ENCODE results near the gene C11orf68. TPM values are rescaled to one million over a fixed set of nuclear protein-coding genes. Genes with fewer than 3 reads are reported as not detected.

The C11orf68 gene
- polyA plus RNA-seq, 1 donor = 33.1 TPM

DNA sequence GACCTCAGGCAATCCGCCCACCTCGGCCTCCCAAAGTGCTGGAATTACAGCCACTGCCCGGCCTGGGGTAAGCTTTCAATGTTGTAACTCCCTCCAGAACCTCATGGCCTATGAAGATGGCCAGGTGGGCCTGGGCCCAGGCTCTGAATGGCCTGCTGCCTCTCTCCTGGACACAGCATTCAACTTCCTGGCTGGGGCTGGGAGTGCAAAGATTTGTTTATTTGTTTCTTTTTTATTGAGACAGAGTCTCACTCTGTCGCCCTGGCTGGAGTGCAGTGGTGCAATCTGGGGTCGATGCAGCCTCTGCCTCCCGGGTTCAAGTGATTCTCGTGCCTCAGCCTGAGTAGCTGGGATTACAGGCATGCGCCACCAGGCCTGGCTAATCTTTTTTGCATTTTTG lies 25.9 kb upstream of the C11orf68 start:
- DNase-seq (ENCODE audit: low read depth) = no peak

DNA sequence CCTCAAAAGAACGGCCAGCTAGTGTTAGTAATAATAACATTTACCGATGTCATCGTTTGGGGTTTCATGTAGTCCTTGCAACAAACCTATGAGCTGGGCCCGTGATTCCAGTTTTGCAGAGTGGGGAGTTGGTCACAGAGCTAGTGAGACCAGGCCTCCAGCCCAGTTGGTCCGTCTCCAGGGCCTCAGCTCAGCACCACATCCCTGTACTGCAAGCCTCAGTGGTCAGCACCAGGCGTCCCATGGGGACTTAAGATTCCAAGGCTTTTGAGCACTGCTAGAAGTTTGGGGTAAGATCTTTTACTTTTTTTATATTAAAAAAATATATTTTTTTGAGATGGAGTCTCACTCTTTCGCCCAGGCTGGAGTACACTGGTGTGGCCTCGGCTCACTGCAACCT lies 25.3 kb upstream of the C11orf68 start:
- DNase-seq (ENCODE audit: low read depth) = no peak

DNA sequence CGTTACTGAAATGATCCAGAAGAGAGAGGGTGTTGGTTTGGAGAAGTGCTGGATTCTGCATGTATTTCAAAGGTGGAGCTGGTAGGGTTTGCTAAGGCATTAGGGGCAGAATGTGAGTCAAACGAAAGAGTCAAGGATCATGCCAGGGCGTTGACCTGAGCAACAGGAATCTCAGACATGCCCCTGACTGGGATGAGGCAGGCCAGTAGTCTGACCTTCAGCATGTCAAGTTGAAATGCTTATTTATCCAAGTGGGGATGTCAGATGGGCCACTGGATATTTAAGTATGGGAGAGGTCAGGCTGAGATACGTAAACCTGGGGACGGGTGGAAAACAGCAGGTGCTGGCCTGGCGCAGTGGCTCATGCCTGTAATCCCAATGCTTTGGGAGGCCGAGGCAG lies 23.7 kb upstream of the C11orf68 start:
- DNase-seq (ENCODE audit: low read depth) = no peak

DNA sequence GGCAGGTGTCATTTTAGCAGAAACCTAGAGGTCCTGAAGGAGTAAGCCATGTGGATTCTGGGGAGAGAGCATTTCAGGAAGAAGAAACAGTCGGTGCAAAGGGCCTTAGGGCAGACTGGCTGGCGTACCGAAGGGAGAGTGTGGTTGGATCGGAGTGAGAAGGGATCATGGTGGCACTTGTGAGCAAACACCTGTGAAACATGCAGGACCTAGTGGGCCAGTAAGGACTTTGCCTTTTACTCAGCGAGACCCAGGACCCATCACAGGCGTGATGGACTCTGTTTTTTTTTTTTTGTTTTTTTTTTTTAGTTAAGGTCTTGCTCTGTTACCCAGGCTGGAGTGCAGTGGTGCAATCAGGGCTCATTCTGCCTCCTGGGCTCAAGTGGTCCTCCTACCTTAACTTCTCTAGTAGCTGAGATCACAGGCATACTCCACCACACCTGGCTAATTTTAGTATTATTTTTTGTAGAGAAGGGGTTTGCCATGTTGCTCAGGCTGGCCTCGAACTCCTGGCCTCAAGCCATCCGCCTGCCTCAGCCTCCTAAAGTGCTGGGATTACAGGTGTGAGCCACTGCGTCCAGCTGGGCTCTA lies 23.0 kb upstream of the C11orf68 start:
- DNase-seq (ENCODE audit: low read depth) = no peak

DNA sequence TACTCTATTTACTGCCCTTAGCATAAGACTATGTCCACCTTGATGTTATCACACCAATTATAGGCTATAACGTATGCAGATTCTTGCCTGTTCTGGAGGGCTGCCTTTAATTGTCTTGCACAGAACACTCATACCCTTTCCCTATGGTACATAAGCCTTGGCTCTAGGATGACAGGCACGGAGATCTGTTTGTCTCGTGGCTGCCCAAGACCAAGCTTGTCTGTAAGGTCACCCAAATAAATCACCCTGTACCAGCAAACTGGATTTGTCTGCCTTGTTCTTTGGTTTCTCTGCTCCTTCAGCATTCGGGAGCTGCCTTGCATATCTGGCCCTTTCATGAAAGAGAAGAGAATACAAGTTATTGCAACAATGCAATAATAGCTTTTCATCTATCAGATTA lies 18.9 kb upstream of the C11orf68 start:
- DNase-seq (ENCODE audit: low read depth) = no peak

DNA sequence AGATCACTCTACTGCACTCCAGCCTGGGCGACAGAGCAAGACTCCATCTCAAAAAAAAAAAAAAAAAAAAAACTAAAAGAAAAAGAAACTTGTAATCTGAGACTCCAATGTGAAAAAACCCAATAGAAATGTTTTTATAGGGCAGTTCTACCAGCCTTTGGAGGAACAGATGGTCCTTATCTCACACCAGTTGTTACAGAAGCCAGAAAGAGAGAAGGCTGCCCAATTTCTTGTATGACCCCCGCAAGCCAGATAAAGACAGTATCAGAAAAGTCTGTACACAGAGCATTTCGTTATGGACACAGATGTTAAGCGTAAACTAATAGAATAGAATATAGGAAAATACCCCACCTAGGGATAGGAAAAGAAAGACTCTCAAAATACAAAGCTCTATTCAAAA lies 15.2 kb upstream of the C11orf68 start:
- no peak for DNase-seq (ENCODE audit: low read depth)

DNA sequence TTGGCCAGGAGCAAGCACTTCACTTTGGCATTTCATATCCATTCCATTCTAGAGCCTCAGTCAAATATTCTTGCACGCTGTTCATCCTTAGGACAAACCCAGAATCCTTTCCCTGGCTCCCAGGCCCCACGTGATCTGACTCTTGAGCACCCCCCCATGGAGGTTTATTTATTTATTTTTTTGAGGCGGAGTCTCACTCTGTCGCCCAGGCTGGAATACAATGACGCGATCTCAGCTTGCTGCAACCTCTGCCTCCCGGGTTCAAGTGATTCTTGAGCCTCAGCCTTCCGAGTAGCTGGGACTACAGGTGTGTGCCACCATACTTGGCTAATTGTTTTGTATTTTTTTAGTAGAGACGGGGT lies 13.7 kb upstream of the C11orf68 start:
- no peak for DNase-seq (ENCODE audit: low read depth)

DNA sequence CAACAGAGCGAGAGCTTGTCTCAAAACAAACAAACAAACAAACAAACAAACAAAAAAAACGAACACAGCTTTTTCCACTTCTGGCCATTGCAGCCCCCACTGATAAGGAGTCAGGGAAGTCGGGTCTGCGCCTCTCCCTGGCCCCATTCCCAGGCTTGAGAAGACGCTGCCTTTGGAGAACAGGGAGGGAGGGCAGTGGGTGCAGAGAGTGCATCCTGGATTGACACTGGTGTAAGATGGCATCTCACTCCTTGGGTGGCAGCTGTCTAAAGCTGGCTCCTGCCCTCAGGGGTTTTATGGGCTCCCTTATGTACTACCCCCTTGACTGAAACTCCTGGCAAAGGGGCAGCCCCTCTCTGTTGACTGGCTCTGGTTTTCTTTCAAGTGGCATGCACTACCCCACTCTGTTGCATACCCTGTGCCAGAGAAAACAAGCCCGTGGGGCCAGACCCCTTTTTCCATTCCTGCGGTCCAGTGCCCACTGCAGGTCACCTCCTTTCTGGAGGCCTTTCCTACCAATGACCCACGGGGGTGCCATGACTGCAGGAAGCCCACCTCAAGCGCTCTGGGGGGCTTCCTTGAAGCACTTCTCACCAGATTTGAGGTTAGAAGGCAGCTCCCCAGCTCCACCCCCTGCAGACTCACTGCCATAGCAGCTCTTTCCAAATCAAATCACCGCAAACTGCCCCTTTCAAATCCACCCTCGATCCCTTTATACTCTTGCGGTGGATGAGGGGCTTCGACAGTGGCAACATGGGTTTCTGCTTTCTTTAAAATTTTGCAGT lies 13.1 kb upstream of the C11orf68 start:
- DNase-seq (ENCODE audit: low read depth) = no peak

DNA sequence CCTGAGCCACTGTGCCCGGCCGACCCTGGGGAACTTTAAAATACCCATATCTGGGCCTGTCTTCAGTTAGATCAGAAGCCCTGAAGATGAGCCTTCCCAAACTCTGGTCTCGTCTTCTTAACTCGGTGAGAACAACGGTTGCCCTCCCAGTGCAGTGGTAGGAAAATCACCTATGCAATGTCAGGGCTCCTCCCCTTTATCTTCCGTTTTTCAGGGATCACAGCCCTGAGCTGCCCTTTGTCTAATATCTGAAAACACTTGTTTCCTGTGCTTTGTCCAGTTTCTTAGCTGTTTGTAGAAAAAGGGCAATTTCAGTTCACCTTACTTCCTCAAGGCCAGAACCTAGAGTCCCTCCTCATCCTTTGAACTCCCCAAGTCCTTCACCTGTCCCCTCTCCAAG lies 9.8 kb upstream of the C11orf68 start:
- no peak for DNase-seq (ENCODE audit: low read depth)

DNA sequence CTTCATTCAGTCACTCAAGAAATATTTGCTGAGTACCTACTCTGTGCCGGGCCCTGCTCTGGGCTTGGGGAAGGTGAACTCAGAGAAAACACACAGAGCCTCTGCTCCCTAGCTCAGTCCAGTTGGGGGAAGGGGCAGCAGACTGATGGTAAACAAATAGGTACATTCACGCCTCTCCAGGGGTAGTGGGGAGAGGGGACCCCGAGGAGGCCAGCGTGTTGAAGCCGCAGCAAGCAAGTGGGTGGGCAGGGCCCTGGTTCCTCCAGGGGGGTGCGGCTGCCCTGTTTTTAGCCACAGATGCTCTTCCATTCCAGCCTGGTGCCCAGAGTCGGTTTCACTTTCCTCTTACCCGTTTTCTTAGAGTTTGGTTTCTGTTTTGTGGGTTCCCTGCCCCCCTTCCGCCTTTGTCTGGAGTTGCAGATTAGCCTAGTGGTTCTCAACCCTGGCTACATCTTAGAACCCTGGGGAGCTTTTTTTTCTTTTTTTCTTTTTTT lies 9.1 kb upstream of the C11orf68 start:
- DNase-seq (ENCODE audit: low read depth) = no peak

DNA sequence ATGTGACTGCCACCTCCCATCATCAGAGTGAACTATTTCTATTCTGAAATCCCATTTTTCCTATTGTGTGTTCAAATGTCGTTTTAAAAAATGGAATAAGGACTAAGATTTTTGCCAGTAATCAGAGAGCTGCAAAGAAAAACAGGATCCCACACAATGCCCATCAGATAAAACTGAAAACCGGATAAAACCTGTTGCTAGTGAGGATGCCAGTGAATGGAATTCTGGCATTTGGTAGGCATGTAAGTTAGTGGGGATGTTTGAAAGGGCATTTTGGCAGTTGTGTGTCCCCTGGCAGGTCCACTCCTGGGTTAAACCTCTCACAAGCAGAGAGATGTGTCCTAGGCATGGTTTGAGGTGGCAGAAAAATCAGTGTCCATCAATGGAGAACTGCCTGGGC lies 6.5 kb upstream of the C11orf68 start:
- DNase-seq (ENCODE audit: low read depth) = no peak

DNA sequence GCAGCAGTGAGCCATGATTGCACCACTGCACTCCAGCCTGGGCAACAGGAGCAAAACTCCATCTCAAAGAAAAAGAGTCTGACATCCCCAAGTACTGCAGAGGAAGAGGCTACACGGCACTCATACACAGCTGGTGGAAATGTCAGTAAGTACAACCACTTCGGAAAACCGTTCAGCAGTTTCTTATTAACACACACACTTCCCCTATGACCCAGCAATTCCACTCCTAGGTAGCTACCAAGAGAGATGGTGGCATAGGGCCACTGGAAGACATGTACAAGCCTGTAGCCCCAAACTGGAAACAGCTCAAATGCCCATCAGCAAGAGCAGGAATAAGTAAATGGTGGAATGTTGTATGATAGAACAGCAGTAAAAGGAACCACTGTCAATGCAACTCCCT lies 3.7 kb upstream of the C11orf68 start:
- no peak for DNase-seq (ENCODE audit: low read depth)

DNA sequence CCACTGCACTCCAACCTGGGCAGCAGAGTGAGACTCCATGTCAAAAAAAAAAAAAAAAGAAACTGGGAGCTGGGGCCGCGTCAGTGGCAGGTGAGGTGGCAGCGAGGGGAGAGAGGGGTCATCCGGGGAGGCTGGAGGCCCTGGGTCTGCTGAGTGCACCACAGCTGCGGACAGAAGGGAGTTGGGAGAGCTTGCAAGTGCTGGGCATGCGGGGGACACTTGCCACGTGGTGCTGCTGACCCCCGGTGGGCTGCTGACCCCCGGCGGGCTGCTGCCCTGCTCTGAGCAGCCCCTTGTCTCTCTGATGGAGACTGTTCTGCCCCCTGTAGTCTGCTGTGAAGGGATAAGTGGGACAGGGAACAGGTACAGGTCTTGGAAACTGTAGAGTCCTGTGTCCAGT lies 3.0 kb upstream of the C11orf68 start:
- DNase-seq (ENCODE audit: low read depth) = no peak

DNA sequence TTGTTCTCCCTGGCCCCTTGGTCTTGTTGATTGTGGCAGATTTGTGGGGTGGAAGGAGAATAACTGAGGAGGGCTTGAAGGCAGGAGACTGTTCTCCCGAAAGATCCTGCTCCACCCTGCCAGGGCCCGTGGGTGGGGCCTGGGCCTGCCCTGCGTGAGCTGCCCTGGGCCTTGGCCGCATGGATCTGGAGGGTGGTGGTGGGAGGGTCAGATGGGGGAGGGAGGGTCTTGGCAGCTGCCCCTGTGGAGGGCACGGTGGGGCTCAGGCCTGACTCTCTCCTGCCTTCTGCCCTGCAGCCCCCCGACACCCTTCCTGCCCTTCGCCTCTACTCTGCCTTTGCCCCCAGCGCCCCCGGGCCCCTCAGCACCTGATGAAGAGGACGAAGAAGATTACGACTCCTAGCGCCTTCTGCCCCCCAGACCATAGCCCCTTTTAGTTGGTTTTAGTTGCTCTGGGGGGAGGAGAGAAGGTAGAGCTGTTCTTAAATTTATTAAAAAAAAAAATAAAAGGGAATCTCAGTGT lies 2.2 kb upstream of the C11orf68 start:
- DNase-seq (ENCODE audit: low read depth) = no peak

DNA sequence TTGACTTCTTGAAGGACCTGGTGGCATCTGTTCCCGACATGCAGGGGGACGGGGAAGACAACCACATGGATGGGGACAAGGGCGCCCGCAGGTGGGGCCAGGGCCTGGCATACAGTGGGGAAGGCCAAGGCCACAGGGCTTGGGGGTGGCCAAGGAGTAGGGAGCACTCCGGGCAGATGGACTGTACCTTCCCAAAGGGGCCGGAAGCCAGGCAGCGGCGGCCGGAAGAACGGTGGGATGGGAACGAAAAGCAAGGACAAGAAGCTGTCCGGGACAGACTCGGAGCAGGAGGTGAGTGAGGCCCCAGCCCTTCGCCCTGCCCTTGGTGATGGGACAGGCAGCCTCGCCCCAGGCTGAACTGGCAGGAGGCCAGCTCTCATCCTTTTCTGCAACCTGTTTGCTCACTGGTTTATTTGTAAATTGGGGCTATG lies 1.5 kb upstream of the C11orf68 start:
- no peak for DNase-seq (ENCODE audit: low read depth)

DNA sequence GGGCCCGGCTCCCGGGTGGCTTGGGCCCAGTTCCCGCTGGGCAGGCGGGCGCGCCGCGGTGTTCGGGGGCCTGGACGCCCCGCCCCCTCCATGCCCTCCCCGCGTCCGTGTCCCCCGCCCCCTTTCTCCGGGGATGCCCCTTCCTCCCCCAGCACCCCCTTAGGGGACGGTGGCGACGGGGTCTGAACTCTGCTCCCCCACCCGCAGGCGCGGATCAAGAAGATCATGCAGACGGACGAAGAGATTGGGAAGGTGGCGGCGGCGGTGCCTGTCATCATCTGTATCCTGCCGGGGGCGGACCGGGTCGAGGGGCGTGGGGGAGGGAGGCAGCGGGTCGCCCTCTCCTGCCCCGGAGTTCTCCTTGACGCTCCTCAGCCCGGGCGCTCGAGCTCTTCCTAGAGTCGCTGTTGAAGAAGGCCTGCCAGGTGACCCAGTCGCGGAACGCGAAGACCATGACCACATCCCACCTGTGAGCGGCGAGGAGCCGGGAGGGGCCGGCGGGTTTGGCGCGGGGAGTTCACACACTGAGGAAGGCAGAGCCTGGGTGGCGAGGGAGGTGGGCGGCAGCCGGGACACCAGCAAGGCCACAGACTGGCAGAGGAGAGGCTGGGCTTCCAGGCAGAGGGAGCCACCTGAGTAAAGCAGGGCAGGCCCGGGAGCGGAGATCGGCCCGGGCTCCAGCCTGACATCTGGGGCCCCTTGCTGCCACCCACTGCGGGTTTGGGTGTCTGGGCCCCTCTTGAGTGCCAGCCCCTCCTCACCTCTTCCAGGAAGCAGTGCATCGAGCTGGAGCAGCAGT lies 910 bp upstream of the C11orf68 start:
- DNase-seq (ENCODE audit: low read depth) = no peak

DNA sequence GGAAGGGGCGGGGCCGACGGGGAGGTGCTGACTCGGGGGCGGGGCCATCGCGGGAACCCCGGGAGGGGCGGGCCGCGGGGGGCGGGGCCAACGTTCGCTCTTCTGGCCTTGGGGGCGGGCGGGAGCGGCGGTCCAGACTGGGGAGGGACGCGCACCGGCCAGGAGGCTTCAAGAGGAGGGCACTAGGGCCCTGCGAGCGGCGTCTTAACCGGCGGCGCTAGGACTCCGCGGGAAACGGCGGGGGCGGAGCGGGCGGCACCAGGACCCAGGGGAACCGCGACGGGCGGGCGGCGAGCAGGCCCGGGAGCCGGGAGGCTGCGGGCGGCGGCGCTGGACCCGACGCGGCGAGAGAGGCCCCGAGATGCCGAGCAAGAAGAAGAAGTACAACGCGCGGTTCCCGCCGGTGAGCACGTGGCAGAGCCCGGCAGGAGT lies 295 bp upstream of the C11orf68 start, which contains the start of gene DRAP1:
DRAP1 (plus strand) TSS at position 286 of the 432 bp plus-strand sequence; CDS start at position 362, 76 bp downstream.
- DNase-seq (ENCODE audit: low read depth) = peak; percentile 83

DNA sequence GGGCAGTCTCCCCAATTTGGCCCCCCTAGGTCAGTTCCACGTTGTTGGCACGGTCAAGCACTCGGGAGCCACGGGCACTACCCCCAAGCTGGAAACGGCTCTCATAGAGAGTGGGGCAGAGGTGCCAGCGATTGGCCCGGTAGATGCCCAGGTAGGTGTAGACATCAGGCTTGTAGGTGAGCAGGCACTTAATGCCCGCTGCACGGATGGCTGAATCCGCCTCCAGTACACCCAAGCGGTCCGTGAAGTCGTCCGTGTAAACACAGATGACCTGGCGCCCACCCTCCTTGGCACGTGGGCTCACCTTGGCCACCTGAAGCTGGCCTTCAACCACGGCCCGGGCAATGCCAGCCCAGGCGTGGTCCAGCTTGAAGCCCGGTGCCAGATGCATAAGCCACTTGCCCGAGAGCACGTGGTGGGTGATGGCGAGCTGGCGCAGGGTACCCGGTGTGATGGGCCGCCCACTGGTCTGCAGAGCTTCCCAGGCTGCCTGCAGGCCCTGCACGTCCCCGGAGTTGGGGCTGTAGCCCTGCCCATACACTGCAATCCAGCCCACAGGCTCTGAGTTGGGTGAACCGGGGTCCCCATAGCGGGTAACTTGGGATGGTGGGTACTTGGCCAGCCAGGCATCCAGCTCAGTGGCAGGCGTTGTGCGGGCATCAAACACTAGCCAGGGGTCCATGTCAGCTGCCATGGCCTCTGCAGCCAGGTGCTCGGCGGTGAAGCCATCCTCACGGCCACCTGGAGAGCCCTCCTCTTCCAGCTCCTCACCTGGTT lies 1.2 kb downstream of the C11orf68 start:
- DNase-seq (ENCODE audit: low read depth) = no peak

DNA sequence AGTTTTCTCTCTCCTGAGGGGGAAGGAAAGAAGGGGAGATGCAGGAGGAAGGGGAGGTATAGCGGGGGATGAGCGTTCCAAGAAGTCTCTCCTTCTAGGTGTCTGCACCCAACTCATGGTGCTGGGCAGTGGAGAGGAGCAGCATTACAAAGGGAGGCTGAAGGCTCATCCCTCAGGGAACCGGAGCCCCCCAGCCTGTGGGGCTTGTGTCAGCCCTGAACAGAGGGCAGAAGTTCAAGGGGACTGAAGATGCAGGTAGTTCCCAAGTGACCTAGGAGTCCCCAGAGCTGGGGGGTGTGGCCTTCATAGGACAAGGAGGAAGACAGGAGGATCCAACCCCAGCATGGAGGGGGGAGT lies 1.8 kb downstream of the C11orf68 start:
- no peak for DNase-seq (ENCODE audit: low read depth)

DNA sequence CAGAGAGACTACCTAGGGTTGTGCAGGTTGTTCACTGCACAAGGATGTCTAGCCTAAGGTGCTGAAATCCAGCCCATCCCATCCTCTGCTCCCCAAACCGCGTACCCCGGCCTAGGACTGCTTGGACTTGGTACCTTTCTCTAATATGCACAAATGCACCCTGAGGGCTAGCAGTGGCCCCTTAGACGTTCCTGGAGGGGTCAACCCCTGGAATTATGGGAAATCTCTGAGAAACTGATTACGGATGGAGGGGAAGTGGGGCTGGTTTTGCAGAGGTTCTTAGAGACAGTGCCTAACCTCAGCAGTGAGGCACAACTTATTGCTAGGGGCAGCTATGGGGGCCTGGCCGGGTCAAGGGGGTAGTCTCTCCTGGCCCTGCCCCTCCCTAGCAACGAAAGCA lies 2.5 kb downstream of the C11orf68 start:
- DNase-seq (ENCODE audit: low read depth) = no peak

DNA sequence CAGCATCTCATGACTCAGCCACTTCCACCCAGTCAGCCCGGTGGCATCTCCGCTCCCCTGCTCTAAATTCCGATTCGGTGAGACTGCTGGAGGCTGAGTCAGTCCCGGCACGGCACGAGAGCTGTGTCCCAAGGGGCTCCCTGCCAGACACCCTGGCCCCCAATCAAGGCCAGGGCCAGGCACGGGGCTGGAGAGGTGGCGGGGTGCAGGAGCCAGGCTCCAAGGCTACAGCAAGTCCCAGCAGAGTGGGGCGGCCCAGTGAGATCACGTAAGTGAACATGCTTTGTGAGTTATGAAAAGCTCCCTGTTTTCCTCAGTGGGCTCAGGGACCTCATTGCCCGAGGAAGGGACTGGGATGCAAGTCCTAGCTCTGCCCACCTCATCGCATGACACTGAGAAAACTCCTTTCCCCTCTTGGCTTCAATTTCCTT lies 3.0 kb downstream of the C11orf68 start:
- no peak for DNase-seq (ENCODE audit: low read depth)

Measured in forelimb muscle (tissue), 1 donor.